CD4-positive, alpha-beta T cell treated with Interleukin-17A for 4 hours (primary cell): ENCODE results near the gene HSPB9.

Experiments
- DNase-seq: peaks from one replicate; pipeline ENCODE4 v3.0.0-alpha.2; 2020; ENCODE audit warnings: mixed read lengths

HSPB9 gene, protein sequence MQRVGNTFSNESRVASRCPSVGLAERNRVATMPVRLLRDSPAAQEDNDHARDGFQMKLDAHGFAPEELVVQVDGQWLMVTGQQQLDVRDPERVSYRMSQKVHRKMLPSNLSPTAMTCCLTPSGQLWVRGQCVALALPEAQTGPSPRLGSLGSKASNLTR

DNA sequence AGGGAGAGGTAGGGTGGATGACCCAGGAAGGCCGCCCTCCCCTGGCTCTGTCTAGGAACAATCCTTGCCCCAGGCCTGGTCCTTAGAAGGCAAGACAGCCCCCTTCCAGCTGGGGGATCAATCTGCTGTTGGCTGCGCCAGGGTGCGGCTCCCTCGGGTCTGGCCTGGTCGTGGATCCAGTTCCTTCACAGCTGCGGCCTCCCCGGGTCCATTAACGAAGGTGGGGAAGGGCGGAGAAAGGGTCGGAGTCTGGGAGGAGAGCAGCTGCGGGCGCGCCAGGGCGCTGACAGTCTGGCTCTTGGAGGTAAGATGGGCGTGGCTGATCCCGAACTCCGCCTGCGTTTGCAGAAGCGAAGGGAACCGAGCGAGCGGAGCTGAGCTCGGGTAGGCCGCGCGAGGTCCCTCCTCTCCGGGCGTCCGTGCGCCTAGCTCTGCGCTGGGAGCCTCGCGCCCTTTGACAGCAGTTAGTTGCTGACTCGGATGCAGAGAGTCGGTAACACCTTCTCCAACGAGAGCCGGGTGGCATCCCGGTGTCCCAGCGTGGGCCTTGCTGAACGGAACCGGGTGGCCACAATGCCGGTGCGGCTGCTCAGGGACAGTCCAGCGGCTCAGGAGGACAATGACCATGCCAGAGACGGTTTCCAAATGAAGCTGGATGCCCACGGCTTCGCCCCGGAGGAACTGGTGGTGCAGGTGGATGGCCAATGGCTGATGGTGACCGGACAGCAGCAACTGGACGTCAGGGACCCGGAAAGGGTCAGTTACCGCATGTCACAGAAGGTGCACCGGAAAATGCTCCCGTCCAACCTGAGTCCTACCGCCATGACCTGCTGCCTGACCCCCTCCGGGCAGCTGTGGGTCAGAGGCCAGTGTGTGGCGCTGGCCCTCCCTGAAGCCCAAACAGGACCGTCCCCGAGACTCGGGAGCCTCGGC, at the start of gene HSPB9:
TSS of gene HSPB9 (plus strand) at position 434 of the 933 bp plus-strand sequence. CDS start at position 481, 47 bp downstream.
- DNase-seq: no peak

DNA sequence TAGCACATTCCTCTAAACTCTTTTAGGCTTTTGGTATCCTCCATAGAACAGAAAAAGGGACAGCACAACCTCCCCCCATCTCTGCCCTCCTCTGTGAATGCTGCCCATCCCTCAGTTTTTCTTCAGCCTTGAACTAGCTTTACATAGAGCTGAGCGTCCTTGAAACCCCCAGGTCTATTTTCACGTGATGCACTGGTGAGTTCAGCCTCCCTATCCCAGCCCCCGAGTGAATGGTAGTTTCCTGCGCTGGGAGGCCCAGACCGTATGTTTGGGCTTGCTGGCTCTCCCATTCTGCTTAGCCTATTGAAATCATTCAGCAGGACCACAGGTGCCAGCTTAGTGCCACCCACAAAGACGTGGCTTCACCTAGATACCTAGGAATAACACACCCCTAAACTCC, 46.8 kb upstream of the HSPB9 start:
- no peak for DNase-seq

DNA sequence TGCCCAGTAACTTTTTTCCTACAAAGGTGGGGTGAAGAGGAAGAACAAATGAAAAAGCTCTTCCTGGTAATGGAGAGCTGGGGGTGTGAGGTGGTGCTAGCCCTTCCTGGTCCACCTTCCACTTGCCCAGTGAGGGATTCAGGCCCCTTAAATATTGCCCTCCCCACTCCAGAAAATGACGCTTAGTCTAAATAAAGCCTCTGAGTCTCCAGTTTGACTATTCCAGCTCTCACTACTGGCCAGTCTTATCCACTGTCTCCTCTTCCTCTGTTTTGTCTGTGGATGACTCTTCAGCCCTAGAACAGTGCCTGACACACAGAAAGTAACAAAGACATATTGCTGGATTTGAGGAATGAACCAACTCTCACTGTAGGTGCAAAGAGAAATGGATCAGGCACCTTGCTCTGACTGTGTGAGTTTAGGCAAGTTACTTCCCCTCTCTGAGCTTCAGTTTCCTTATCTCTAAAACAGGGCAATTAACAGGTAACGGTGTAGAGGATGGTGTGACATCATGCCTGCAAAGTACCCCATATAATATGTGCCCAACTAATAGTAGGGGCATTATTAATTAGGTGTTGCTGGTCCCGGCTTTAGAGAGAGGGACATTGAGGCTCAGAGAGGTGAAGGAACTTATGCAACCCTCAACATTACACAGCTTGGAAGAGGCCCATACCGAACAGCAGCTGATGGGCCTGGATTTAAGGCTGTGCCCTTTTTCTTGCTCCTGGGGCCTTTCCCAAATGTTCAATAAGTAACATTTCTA, 45.6 kb upstream of the HSPB9 start:
- no peak for DNase-seq

GRCh38 chr17:42077755-42078154, 44.8 kb upstream of the HSPB9 start:
- DNase-seq: no peak

DNA sequence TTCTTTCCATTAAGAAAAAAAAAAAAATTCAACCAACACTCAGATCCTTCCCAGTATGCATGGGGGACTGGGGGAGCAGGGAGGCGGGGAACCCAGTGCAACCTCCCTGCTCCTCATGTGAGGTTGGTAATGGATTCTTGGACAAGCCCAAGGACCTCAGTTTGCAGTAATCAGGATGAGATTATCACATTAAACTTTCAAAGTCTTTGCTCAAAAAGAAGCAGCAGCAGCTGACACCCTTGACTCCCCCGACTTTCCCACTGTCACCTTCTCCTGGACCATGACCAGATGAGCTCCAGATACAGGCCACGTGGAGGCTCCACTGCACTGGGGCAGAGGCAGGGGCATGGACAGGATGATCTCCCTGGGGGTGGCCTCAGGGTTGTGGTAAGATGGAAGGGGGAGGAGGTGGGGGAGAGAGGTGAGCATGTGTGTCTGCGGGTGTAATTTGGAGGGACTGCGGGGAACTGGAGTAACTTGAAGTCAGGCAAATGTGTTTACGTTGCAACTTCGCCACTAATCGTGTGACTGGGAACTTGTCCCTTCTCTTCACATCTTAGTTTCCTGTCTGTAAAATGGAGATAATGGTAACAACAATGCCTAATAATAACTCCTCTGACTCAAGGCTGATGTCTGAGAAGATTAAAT, 44.1 kb upstream of the HSPB9 start:
- no peak for DNase-seq

DNA sequence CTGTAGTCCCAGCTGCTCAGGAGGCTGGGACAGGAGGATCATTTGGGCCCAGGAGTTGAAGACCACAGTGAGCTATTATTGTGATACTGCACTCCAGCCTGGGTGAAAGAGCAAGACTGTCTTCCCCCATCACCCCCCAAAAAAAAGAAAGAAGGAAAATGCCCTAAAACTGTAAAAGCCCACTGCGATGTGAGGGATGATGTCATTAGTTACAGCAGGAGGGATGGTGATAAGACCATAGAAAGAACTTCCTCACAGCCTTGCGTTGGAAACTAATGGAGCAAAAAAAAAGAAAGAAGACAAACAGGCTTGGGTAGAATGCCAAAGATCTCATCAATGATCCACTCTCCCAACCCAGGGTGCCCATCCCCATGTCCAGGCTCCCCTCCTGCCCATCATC, 43.1 kb upstream of the HSPB9 start:
- no peak for DNase-seq

- DNase-seq: no peak
Measured at GRCh38 chr17:42081516-42082129, 41.0 kb upstream of the HSPB9 start.

DNA sequence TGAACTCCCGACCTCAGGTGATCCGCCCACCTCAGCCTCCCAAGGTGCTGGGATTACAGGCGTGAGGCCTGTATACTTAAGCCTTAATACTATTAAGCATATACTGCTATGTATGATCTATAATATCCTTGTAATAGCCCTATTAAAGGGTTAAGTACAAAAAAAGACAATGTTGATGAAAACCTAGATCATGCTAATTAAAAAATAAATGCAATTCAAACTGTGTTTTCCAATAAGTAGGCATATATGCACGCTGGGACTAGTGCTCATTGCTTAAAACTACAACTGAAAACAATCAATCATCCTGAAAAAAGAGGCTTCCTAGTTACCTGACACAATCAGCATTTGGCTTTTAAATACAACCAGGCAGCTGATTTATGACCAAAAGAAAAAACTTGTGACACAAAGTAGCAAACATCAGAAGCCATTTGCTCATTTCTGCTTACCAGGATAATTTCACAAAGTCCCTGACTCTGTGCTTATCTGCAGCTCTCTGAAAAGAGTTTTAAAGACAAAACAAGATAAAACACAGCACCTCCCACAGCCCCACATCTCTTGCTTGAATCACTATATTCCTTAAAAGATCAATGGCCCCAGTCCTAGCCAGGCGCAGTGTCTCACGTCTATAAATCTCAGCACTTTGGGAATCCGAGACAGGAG, 35.4 kb upstream of the HSPB9 start:
- DNase-seq: no peak

GRCh38 chr17:42087736-42088705, 34.6 kb upstream of the HSPB9 start:
- no peak for DNase-seq

DNA sequence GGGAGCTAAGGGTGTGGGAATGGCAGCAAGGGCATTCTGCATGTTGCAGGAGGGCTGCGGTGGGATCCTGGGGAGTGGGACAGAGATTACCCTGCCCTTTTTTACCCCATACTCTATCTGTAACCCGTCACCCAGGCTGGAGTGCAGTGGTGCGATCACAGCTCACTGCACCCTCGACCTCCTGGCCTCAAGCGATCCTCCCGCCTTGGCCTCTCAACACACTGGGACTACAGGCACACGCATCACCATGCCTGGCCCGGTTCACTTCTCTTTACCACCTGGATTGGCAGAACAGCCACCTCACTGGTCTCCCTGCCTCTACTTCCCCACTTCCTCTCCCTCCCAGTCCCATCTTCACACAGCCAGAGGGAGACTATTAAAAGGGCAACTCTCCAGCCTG, 33.9 kb upstream of the HSPB9 start:
- DNase-seq: no peak

DNA sequence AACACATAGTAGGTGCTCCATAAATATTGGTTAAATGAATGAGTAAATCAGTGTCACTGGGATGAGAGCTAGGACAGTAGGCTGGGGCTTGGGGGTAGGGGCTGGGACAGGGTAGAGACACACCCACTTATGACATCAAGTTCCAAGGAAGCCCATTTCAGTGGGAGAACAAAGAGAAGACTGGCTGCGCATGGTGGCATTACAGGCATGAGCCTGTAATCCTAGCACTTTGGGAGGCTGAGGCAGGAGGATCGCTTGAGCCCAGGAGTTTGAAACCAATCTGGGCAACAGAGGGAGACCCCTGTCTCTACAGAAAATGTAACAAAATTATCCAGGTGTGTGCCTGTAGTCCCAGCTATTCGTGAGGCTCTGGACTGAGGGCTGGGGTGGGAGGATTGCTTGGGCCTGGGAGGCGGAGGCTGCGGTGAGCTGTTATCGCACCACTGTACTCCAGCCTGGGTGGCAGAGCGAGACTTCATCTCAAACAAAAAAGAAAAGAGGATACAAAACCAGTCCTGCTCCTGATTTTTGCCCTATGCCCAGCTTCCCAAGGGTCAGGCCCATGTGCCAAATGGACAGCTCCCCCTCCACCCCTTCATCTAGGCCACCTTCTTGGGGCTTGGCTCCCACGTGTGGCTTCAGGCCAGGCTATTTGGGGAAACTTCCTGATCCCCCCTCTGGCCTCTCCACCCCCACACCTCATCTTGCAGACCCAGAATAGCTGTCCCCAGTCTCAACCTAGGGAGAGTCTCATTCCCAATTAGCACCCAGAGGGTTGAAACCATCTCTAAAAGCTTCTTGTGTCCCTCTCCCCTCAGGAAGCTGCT, 31.4 kb upstream of the HSPB9 start:
- no peak for DNase-seq

DNA sequence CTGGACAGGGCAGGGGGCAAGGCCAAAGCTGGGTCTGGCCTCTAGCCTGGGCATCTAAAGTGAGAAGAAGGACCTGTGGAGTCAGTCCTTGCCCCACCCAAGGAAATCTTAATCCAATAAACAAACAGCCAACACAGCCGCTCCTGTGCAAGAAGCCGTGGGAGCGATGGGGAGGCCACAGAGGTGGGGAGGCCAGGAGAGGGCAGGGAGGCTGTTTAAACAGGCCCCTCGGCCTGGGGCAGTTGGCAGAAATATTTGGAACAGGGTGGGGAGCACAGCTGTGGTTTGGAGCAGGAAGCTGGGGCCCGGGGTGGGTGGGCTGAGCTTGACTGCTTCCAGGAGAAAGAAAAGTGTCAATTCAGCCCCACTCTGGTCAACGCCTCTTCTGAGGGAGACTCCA, 29.7 kb upstream of the HSPB9 start:
- DNase-seq: no peak

- DNase-seq: no peak
Measured at GRCh38 chr17:42094375-42095069, 28.1 kb upstream of the HSPB9 start.

GRCh38 chr17:42096360-42097111, 26.1 kb upstream of the HSPB9 start:
- DNase-seq: no peak

- peak; percentile 76 for DNase-seq
Measured at GRCh38 chr17:42097691-42098631, 24.6 kb upstream of the HSPB9 start, which contains the start of gene ZNF385C. ZNF385C (minus strand) TSS chr17:42098473; CDS start chr17:42063056, 35,417 bp downstream.

- DNase-seq: no peak
Measured at GRCh38 chr17:42098730-42099399, 23.7 kb upstream of the HSPB9 start.
